HG02623 (cell line): ENCODE measurements around the gene ABHD14A.
"Not testable (repeated sequence)": the region's sequence is repeated elsewhere in the genome, so short reads cannot be mapped to it uniquely, and the experiment has no call there.

Experiments
- ATAC-seq: cut with Tn5 transposase; IDR thresholded peaks from one replicate; pipeline ENCODE4 v1.9.1; 2021; ENCODE audit warnings: moderate library complexity; ENCODE audit not compliant: unreplicated experiment

The ABHD14A gene

DNA sequence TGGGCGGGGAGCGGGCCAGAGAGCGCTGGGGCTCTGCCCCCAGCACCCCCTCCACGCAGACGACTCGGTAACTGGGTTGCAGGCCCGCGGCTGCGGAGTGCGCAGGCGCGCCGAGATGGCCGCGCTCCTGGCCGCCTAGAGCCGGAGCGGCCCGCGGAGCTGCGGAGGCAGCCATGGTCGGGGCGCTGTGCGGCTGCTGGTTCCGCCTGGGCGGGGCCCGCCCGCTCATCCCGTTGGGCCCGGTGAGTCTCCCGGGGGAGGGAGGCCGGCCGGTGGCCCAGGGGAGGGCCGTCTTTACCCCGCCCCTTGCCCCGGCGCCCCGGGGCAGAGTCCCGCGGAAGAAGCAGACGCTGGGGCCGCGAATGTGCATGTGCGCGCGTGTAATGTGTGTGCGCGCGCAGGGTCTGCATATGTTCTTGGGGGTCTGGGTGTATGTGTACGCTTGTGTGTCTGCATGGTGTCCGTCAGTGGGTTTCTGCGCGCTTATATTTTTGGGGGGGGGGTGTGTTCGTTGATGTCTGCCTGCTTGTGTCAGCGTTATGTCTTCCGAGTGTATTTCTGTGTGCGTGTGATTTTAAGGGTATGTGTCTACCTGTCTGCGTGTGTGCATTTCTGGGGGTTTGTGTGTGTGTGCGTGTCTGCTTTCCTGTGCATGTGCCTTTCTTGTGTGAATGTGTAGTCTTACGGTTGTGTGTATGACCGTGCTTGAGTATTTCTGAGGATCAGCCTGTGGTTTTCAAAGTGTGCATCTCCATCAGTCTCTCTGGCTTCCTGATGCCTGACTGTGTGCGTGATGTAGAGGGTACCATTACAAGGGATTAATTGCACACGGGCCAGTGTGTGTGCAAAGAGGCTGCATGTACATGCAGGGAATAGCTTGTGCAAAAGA is at the start of gene ABHD14A:
Gene ABHD14A (plus strand): TSS at position 102 of the 889 bp plus-strand sequence. CDS start 72 bp downstream, at position 174.
- no peak for ATAC-seq

DNA sequence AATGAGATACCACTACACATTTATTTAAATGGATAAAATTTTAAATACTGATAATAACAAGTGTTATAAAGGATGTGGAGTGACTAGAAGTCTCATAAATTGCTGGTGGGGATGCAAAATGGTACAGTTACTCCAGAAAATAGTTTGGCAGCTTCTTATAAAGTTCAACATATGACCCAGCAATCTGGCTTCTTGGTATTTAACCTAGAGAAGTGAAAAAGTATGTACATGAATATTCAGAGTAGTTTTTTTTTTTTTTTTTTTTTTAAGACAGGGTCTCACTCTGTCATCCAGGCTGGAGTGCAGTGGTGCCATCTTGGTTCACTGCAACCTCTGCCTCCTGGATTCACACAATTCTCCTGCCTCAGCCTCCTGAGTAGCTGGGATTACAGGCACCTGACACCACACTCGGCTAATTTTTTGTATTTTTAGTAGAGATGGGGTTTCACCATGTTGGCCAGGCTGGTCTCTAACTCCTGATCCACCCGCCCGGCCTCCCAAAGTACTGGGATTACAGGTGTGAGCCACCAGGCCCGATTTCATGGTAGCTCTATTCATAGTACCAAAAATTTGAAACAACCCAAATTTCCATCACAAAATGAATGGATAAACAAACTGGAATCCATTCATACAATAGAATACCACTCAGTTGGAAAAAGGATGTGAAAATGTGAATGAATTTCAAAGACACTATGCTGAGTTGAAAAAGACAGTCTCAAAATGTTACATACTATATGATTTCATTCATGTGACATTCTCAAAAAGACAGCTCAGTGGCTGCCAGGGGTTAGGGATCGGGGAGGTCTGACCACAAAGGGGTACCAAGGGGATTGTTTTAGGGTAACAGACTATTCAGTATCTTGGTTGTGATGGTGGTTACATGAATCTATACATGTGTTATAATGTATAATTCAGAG is 47.5 kb upstream of the ABHD14A start:
- no peak for ATAC-seq

DNA sequence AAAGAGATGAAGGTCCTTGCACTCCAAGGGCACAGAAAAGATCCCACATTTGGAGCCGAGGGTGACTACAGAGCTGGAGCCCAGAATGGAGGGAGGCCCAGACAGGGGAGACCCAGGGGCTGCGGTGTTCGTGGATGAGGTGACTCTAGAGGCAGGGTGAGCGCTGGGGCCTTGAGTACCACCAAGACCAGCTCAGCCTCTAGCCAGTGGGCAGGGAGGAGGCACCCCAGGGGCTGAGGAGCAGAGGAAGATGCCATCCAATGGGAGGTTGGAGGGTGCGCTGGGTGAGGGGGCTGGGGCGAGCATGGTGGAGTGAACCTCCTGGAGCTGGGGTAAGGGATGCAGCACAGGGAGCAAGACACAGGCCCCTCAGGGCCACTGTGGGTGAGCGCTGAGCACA is 46.4 kb upstream of the ABHD14A start:
- ATAC-seq: no peak

DNA sequence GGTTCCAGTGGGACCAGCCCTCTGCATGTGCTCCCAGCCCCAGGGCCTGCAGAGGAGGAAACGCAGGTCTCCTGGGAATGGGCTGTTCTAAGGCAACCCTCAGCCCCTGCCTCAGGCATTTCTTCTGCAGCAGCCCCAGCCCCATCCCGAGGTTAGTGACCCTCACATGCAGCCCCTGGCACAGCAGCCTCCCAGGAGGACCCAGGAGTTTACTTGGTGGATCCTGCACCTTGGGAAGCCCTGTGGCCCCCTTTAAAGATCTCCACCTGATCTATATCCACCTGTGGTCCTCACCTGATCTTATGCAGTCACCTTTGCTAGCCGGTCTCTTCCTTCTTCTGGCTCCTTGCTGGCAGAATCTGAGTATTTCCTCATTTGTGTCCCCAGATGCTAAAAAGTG is 45.9 kb upstream of the ABHD14A start:
- not testable (repeated sequence) for ATAC-seq

DNA sequence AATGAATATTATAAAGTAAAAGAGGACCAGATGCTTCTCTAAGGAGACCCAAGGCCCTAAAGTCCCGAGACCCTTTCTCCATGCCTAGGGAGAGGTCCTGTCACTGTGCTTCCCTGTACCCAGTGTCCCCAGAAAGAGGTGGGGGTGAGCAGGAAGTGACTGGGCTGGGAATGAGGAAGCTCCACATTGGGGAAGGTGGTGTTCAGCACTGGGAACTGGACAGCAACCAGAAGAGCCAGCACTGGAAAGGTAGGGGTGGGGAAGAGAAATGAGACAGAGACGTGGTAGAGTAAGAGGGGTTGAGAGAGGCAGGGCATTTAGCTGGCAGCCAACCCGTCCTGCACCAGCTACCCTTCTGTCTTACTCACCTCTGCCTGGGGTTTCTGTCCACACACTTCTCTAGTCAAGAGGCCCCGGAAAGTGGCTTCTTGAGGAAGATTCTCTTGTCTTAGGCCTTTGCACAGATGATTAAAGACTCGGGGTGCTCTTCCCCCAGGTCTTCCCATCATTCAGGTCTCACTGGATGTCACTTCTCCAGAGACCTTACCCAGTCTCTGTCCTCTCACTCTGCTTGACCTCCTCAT is 45.4 kb upstream of the ABHD14A start:
- ATAC-seq: no peak

DNA sequence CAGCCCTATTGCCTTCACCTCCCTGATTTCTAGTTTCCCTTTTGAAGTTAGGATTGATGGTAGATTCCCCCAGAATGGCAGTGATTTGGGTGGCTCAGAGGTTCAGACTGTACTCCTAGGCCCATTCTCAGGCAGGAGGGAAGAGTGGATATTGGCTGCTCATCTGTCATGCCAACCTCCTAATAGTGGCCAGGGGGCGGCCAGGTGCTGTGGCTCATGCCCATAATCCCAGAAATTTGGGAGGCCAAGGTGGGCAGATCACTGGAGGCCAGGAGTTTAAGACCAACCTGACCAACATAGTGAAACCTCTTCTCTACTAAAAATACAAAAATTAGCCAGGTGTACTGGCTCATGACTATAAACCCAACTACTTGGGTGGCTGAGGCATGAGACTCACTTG is 44.4 kb upstream of the ABHD14A start:
- no peak for ATAC-seq

DNA sequence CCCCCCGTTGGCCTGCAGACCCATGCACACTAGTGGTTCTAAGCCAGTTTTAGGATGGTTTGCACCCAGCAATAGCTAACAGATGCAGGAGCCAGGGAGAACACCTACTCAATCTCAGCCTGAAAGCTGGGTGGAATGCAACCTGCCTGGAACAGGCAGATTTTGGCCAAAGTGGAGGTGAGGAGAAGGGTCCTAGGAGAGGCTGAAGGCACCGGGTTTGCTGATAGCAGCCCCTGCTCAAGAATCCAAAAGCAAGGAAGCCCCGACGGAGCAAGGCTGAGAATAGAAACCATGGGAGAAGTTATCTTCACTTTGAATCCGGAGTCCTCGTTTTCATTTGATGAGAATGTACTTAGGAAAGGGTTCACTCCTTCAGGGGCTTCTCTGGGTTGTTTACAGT is 43.1 kb upstream of the ABHD14A start:
- no peak for ATAC-seq

DNA sequence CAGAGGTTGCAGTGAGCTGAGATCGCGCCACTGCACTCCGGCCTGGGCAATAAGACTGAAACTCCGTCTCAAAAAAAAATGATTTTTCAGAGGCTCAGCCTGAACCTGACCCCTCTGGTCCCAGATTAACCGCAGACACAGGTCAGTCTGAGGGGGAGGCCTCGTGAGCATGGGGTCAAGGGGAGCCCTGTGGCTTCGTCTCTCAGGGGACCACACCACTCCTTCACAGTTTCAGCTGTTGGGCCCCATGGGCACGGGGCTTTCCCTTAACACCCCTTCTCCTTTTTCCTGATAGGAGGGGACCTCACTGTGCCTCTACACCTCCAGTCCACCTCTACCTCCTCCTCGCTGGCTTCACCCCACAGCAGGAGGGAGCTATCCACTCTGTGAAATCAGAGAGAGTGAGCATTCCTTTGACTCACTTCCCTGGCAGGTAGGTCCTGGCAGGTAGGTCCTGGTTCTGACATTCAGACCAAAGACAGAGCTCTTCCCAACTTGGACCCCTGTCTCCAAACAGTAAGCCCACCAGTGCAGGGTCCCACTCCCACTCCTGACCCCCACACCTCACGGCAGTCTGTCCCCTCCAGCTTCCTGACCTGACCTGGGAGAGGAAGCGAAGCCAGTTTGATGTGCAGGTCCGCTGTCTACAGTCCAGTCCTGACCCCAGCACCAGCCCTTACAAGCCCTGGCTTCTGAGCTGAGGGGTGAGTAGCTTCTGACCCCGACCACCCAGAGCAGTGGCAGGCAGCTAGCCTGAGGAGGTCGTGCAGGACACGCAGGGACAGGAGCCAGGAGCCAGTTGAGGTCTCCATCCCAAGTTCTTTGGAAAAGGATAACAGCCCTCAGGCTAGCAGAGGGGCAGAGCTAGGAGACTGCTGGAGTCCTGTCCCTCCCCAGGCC is 42.1 kb upstream of the ABHD14A start:
- ATAC-seq: no peak

DNA sequence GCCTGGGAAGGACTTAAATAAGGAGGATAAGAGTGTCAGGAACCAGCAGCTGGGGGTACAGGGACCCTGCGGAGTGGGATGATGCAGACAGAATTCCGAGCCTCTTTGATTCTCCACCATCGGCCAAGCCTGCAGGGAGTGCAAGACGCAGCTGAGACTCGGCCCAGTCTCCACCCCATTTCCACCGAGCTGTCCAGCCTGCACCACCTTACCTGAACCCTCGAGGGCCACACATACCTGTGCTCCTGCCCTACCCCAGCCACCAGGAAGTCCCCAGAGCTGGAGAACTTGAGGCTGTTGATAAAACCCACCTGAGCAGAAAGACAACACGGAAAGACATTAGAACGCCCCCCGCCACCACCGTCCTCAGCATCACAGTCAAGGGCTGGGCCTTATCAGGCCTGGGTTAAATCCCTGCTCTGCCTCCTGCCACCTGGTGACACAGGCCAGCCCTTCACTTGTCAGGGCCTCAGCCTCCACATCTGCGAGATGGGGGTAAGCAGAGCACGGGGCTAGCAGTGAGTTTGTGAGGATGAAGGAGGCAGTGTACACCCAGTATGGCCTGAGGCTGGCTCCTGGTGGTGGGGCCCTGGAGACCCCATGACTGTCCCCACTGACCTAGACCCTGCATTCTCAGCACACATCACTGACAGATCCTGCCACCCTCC is 41.3 kb upstream of the ABHD14A start:
- no peak for ATAC-seq

DNA sequence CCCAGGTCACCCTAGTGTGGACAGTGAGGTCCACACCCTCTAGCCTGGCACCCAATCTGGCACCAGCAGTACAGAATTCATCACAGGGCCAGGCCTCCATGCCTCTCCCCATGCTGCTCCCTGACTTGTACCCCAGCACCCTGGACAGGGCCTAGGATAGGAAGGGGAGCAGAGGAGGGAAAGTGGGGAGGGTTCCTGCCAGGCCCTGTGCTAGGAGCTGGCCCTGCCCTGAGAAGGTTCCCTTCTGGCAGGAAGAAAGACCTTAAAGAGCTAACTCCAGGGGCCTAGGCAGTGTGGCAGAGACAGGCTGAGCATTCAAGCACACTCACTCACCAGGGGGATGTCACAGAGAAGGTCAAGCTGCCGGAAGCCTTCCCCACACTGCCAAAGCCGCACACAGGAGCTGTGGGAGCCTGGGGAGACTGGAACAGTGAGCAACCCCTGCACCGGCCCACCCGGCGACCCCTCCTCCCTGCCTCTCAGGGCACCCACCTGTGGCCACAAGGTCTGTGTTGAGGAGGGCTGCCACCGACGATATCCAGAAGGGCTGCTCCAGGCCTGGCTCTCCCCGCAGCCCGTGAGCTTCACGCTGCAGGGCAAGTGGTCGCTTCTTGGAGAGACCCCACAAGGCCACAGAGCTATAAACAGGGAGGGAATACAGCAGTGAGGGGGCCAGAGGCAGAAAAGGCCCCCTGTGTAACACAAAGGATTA is 40.6 kb upstream of the ABHD14A start:
- no peak for ATAC-seq

DNA sequence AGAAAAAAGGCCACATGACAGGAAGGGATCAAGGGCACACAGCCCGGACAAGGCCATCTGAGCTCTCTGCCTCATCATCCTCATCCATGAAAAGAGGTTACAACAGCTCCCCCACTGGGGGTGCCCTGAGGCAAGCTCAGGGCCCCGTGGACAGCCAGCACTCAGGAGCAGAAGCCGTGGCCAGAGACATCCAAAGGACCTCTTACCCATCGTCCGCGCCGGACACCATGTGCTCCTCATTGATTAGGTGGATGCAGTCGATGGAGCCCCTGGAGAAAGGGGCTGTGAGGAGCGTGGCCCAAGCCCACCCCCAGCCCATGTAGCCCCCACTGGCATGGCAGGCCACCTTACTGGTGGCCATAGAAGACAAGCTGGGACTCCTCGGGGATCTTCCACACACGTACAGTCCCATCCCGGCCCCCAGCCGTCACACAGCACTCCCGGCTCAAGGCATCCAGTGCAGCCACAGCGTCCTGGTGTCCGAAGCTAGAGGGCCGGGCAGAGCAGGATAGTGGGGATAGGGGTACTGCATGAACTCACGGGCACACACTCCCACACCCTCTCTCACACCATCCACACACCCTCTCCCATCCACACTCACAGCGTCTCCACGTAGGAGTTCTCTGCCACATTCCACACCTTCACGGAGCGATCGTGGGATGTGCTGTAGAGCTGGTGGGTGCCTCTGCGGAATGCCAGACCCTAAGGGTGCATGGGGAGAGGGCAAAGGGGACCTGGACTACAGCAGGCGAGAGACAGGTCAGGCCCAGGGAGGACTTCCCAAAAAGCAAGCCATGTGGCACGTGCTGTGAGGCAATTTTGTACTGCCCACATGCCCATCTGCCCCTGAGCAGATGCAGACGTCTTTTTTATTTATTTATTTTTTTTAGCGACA is 39.6 kb upstream of the ABHD14A start:
- no peak for ATAC-seq

DNA sequence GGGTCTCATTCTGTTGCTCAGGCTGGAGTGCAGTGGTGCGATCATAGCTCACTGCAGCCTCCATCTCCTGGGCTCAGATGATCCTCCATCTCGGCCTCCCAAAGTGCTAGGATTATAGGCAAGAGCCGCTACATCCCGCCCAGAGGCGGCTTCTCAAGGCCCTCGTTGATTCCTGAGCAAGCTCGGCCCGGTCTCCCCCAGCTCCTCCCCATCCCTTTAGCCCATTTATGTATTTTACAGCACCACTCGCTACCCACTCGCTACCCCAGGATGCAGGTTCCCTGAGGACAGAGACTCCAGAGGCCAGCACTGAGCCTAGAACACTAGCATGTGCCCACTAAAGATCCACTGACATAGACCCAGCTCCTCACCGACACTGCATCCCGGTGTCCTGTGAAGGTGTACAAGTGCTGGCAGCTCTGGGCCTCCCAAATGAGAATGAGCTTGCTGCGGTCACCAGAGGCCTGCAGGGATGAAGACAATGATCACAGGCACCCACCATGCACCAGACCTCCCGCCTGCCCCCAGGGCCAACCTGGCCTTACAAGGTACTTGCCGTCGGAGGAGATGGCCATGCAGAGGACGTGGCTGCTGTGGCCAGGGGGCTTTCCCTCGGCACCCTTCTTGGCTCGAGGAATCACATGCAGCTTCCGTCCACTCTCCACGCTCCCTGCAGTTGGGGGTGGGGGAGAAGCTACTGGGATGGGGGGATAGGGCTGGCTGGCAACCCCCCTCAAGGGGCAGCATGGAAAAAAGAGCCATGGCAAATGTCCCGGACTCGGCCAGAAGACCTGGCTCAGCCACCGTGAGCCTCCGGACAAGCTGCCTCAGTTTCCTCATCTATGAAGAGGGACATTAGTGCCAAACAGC is 38.7 kb upstream of the ABHD14A start:
- ATAC-seq: no peak

DNA sequence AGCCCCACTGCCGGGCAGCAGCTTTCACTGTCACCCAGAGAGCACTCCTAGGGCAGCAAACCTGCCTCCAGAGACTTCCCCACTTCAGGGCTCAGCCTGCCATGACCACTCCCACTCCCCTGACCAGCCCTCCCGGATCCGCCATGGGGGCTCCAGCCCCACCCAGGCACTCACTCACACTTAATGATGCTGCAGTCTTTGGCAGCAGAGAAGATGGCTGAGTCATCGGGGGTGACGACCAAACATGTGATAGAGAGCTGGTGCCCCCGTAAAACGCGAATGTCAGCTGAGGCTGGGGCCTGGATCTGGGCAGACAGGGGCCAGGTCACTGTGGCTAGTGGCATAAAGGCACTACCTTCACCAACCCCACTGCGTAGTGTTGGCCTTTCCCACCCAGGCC is 37.9 kb upstream of the ABHD14A start:
- no peak for ATAC-seq

DNA sequence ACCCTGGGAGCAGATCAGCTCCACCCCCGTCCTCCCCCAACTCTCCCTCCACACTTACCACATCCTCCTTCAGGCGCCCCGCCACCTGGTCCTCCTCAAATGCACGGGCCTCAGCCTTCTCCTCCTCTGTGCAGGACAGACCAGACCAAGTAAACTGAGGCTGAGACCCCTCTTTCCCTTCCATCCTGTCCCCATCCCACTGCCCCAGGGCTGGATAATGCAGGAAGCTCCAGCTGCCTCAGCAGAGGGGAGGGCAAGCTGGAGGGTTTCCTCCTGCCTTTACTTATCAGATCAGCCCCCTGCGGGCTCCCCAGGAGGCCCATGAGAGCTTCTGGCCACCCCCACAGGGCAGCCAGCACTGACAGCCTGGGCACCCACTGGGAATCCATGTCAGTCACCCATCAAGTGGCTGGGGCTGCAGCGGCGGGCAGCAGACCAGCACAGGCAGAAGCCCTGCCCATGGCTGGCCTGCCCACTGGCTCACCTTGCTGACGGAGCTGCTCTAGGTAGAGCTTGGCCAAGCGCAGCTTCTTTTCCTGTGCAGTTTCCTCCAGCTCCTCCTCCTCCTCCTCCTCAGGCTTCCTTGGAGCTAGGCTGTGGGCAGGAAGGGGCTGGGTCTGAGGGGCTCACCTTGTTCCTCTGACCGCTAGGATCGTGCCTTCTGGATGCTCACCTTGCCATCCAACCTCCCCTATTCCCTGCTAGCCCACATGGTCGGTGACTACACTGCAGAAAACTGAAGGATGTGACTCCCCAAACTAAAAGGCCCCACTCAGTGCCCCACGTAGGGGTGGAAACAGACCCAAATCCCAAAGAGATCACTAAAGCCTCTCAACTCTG is 37.0 kb upstream of the ABHD14A start:
- ATAC-seq: no peak

DNA sequence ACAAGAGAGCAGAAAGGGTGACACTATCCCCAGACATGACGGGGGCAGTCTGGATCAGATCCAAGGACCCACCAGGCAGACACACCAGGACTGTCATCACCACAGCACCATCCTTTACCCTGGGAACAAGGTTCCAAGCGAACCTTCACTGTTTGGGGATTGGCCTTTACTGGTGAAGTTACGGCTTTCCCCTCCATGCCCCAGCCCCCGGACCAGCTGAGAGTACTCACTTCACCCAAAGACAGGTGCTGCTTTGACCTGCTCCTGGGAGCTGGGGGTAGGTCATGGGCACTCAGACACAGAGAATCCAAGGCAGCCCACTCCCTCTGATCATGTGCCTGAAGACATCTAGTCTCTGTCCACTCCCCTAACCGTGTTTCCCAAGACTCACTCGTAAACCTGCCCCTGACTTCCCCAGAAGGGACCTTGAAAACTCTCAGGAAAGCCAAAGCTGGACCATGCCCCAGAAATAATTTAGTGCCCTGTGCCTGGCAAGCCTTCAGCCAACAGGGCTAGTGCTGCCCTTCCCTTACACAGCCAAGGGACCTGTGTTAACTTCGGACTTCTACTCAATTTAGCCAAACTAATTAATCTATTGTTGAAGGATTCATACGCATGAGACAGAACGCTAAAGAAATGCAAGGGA is 36.0 kb upstream of the ABHD14A start:
- no peak for ATAC-seq
